Measurements from ENCODE around the gene NEURL4.
"Not testable (repeated sequence)": the region's sequence is repeated elsewhere in the genome, so short reads cannot be mapped to it uniquely, and the experiment has no call there.

The NEURL4 gene

DNA sequence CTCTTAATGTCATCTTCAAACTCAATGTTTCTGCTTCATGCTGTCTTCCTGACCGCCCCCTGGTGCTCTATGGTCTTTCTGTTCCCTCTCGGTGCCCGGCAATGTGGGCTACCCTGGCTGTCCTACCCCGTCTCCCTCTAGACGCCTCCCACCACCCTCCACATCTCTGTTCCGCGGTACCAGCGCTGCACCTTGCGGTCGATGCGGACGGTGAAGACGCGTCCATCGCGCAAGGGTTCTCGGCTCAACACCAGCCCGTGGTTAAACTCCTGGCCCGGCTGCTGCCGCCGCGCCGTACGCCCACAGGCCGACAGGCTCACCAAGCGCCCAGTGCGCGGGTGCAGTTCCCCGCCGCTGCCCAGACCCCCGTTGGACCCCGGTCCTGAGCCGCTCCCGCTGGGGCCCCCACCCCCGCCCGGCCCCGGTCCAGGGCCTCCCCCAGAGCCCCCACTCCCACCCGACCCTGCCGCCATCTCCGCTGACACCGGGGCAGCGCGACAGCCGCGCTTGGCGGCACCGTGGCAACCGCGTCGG lies at the start of gene NEURL4:
Gene NEURL4 (minus strand): TSS at position 496 of the 534 bp plus-strand sequence. CDS start 23 bp downstream, at position 473.
- DNase-seq = no peak

- DNase-seq = no peak
Observed at GRCh38 chr17:7374353-7374752, 45.2 kb upstream of the NEURL4 start.

DNA sequence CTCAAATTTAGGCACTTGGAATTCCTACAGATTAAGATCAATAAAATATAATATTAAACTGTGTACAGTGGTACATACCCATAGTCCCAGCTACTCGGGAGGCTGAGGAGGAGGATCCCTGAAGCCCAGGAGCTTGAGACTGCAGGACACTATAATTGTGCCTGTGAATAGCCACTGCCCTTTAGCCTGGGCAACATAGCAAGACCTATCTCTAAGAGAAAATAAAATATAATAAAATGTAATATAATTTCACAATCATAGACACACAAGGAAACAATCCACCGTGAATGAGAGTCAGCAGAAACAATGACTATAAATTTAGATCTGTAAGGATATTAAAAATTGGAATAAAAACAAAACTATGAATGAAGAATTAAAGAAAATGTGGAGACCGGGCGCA lies 41.7 kb upstream of the NEURL4 start:
- DNase-seq = no peak

DNA sequence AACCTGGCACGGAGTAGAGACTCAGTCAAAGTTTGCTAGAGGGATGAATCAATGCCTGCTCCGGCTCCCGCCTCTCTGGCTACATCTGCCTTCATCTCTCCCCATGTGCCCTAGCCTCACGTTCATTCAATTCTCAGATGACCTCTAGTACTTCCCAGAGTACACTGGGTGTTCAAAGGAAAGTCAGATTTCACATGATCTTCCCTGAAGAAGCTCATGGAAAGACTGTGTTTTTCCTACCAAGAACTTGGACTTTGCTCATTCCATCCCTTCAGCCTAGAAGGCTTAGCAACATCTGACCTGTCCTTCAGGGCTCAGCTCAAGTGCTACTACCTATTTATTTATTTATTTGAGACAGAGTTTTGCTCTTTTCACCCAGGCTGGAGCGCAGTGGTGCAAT lies 40.7 kb upstream of the NEURL4 start:
- DNase-seq = no peak

- not testable (repeated sequence) for DNase-seq
Observed at GRCh38 chr17:7368599-7368994, 39.5 kb upstream of the NEURL4 start.

DNA sequence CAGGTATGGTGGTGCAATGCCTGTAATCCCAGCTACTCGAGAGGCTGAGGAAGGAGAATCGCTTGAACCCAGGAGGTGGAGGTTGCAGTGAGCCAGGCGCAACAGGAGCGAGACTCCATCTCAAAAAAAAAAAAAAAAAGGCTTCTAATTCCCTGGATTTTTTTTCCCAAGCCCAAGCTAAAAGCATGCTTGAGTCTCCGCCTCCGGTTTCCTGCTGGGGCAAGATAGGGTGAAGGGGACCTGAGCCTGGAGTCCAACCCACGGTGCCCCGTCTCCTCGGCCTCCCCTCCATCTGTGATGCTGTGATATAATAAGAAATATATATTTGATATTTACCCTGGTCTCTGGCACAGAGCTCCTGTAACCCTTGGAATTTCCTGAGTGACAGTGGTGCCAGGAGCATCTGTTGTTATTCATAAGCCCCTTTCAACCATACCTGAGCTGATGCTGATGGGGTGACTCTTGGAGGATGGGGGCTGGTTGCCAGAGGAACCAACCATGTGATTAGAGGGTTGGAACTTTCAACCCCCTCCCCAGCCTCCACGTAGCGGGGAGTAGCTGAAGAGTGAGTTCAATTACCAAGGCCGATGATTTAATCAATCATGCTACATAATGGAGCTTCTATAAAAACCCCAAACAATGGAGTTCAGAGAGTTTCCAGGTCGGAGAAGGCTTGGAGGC lies 38.9 kb upstream of the NEURL4 start:
- DNase-seq = no peak

- no peak for DNase-seq
Observed at GRCh38 chr17:7367083-7367482, 37.9 kb upstream of the NEURL4 start.

- DNase-seq = not testable (repeated sequence)
Observed at GRCh38 chr17:7365963-7366362, 36.8 kb upstream of the NEURL4 start.

DNA sequence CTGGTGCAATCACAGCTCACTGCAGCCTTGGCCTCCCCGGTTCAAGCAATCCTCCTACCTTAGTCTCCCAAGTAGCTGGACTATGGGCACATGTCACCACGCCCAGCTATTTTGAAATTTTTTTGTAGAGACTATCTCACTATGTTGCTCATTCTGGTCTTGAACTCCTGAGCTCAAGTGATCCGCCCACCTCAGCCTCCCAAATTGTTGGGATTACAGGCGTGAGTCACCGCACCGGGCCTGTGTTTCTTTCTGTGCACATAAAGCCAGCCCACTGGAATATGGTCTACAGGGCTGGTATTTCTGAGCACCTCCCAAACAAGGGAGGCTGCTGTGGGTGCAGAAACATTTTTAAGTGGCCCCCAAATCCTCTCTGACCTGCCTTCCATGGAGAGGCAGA lies 34.2 kb upstream of the NEURL4 start:
- DNase-seq = no peak

GRCh38 chr17:7361906-7362305 lies 32.8 kb upstream of the NEURL4 start:
- DNase-seq = no peak

DNA sequence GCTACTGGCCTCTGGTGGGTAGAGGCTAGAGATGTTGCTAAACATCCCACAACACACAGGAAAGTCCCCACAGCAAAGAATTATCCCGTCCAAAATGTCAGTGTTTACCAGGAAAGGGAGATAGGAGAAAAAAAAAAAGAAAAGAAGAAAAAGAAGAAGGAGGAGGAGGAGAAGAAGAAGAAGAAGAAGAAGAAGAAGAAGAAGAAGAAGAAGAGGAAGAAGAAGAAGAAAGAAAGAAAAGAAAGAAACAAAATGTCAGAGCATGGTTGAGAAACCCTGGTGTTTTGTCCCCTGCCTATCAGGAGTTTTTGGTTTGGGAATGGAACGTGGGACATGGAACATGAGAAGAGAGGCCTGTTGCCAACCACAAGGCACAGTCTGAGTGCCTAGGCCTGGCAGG lies 28.2 kb upstream of the NEURL4 start:
- no peak for DNase-seq

- DNase-seq = no peak
Observed at GRCh38 chr17:7356756-7357155, 27.6 kb upstream of the NEURL4 start.

DNA sequence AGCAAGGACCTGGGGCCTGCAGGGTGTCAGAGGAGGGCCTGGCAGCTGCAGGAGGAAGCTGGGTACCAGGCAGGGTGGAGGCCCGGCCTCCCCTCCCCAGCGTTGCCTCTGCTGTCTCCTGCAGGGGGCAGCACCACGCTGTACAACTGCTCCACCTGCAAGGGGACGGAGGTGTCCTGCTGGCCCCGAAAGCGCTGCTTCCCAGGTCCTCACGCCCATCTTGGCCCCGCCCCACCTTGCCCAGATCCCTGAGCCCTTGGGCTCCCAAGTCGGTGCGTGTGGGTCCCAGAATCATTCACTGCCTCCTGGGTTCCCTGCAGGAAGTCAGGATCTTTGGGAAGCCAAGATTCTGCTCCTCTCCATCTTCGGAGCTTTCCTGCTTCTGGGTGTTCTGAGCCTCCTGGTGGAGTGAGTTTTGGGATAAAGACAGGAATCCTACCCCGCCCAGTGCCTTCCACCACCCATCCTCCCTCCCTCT lies 27.0 kb upstream of the NEURL4 start:
- peak; percentile 48 for DNase-seq

DNA sequence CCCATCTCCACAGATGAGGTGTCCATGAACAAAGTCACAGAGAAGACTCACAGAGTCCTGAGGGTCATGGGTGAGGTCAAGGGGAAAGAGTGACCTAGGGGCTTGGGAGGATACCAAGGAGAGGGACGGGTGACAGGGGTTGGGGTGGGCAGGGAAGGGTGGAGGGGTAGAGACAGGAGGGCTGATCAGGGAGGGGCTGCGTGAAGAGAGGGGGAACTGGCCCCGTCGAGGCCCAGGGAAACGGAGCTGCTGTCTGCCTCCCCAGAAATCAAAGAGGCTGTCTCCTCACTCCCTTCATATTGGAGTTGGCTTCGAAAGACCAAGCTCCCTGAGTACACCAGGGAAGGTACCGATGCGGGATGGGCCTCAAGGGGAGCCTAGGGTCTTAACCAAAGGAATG lies 26.4 kb upstream of the NEURL4 start:
- DNase-seq = no peak

DNA sequence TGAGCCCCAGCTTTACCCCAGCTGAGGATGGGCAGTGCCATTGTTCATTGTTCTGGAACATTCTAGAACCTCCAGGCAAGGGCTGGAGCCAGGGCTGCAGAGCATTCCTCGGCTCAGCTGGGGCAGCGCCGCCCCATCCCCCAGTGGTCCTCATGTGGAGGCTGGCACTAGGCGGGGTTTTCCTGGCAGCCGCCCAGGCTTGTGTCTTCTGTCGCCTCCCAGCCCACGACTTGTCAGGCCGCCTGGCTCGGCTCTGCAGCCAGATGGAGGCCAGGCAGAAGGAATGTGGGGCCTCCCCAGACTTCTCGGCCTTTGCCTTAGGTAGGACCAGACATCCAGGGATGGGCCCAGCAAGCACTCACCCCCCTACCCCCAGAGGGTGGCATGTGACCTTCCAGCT lies 25.9 kb upstream of the NEURL4 start, which contains the start of gene TMEM95:
Gene TMEM95 (plus strand): TSS at position 104 of the 400 bp plus-strand sequence. CDS start 49 bp downstream, at position 153.
- no peak for DNase-seq

- no peak for DNase-seq
Observed at GRCh38 chr17:7354262-7354843, 25.2 kb upstream of the NEURL4 start.

- no peak for DNase-seq
Observed at GRCh38 chr17:7352910-7353635, 23.9 kb upstream of the NEURL4 start.

GRCh38 chr17:7352503-7352889 lies 23.4 kb upstream of the NEURL4 start:
- DNase-seq = no peak

- peak; percentile 94 for DNase-seq
Observed at GRCh38 chr17:7351665-7352502, 22.7 kb upstream of the NEURL4 start, which contains the start of gene KCTD11. TSS of gene KCTD11 (plus strand) at chr17:7352162.

DNA sequence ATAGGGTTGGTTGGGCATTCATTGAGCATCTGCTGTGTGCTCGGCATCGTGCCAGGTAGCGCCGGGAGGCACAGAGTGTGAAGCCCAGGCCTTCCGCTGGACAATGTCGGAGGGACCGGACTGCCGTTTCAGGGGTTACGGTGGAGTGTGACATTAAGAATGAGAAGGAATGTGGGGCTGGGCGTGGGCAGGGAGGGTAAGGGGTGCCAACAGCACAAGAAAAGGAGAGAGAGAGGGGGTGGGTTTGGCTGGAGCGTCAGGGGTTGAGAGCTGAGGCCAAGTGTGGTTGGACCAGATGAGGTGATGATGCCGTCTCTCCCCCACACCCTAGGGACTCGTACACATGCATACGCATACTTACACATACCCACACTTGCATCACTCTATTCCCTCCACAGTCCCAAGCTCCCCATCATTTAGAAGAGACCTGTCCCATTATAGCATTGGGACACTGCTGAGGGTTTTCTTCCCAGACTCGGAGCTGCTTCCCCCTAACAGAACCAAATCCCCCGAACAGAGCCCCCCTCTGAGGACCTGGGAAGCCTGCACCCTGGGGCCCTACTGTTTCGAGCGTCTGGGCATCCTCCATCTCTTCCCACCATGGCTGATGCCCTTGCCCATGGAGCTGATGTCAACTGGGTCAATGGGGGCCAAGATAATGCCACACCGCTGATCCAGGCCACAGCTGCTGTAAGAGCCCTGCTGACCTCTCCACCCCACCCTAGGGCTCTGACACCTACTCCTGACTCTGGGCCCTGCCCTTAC lies 19.5 kb upstream of the NEURL4 start:
- no peak for DNase-seq

DNA sequence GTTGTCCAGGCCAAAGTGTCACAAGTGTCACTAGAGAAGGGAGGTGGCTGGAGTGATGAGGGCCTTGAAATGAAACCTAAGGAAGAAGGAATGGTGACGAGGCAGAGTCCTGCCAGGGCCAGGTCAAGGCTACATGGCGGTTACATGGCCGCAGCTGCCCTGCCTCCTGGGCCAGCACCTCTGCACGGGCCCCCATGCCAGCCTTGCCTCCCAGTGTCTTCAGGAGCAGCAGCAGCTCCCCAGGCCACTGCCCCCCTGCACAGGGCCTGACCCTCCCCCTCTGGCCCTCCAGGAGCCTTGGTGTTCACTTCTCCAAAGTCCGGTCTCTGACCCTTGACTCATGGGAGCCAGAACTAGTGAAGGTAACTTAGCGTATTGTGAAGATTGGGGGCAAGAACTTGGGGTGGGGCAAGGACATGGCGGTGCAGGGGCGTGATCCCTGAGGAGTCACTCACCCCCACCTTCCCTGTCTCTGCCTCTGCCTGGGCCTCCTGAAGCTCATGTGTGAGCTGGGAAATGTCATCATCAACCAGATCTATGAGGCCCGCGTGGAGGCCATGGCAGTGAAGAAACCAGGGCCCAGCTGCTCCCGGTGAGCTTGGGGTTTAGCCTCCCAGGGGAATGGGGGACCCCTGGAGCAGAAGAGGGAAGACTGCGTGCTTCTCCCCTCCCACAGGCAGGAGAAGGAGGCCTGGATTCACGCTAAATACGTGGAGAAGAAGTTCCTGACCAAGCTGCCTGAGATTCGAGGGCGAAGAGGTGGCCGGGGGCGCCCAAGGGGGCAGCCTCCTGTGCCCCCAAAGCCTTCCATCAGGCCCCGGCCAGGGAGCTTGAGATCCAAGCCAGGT lies 18.7 kb upstream of the NEURL4 start:
- no peak for DNase-seq
